Dendritic cell treated with granulocyte-macrophage colony-stimulating factor and Interleukin-4, amounts not matched to agents 40 ng/mL and 50 ng/mL, for 4 days (primary cell): ENCODE results near the gene GSTM2.
A peak's percentile ranks its signal among the peaks of the same experiment; 100 is the strongest.
"Not testable (repeated sequence)": the region's sequence is repeated elsewhere in the genome, so short reads cannot be mapped to it uniquely, and the experiment has no call there.

Source experiments
- H3K27ac Mint-ChIP-seq: one replicate; pipeline ENCODE4 v1.8.0; 2022; ENCODE audit warnings: mild to moderate bottlenecking, mixed read lengths
- H3K27me3 Mint-ChIP-seq: one replicate; pipeline ENCODE4 v1.8.0; 2022; ENCODE audit warnings: mild to moderate bottlenecking, mixed read lengths
- H3K36me3 Mint-ChIP-seq: one replicate; pipeline ENCODE4 v1.8.0; 2022; ENCODE audit warnings: low read depth, mixed read lengths
- H3K4me1 Mint-ChIP-seq: one replicate; pipeline ENCODE4 v1.8.0; 2022; ENCODE audit warnings: low read depth, mixed read lengths
- H3K4me3 Mint-ChIP-seq: one replicate; pipeline ENCODE4 v1.8.0; 2022; ENCODE audit warnings: mild to moderate bottlenecking, moderate library complexity, mixed read lengths
- H3K9me3 Mint-ChIP-seq: one replicate; pipeline ENCODE4 v1.8.0; 2022; ENCODE audit warnings: mixed read lengths
- intact Hi-C: fragments of 100-400 bp; cut with micrococcal nuclease; formaldehyde crosslinking; loops from one replicate; pipeline ENCODE4 v1.15.0; 2022

Gene GSTM2

GRCh38 chr1:109649491-109649914 lies 18.4 kb upstream of the GSTM2 start:
- Mint-ChIP-seq H3K4me3 (no peak overlapping the region), H3K9me3 (no peaks in the 10 kb centered on the region), H3K27ac (no peak overlapping the region), H3K27me3 (peaks cover 7% of the 10 kb centered on the region), H3K36me3 (no peaks in the 10 kb centered on the region), H3K4me1 (no peaks in the 10 kb centered on the region)
- intact Hi-C loops, result no loop called here

- Mint-ChIP-seq H3K27me3 (peaks cover 12% of the 10 kb centered on the region), H3K4me3 (no peak overlapping the region), H3K4me1 (peaks cover 9% of the 10 kb centered on the region), H3K27ac (no peak overlapping the region), H3K9me3 (no peaks in the 10 kb centered on the region), H3K36me3 (peaks cover 1% of the 10 kb centered on the region)
- intact Hi-C loops, result no loop called here
Observed at GRCh38 chr1:109650609-109651008, 17.2 kb upstream of the GSTM2 start.

- Mint-ChIP-seq H3K36me3 (peaks cover 12% of the 10 kb centered on the region), H3K4me3 (no peak overlapping the region), H3K9me3 (no peaks in the 10 kb centered on the region), H3K27ac (no peak overlapping the region), H3K4me1 (peaks cover 27% of the 10 kb centered on the region), H3K27me3 (peaks cover 12% of the 10 kb centered on the region)
- intact Hi-C loops, result no loop called here
Observed at GRCh38 chr1:109652402-109652801, 15.5 kb upstream of the GSTM2 start.

- Mint-ChIP-seq H3K27ac (no peak overlapping the region), H3K4me3 (no peak overlapping the region), H3K36me3 (peaks cover 14% of the 10 kb centered on the region), H3K27me3 (peaks cover 12% of the 10 kb centered on the region), H3K4me1 (peaks cover 35% of the 10 kb centered on the region), H3K9me3 (no peaks in the 10 kb centered on the region)
- intact Hi-C loops, result no loop called here
Observed at GRCh38 chr1:109653306-109653705, 14.6 kb upstream of the GSTM2 start.

- Mint-ChIP-seq H3K27ac (no peak overlapping the region), H3K9me3 (no peaks in the 10 kb centered on the region), H3K36me3 (peaks cover 27% of the 10 kb centered on the region), H3K27me3 (peaks cover 12% of the 10 kb centered on the region), H3K4me3 (no peak overlapping the region), H3K4me1 (peaks cover 47% of the 10 kb centered on the region)
- intact Hi-C loops, result no loop called here
Observed at GRCh38 chr1:109654519-109654918, 13.3 kb upstream of the GSTM2 start.

GRCh38 chr1:109655615-109656519 lies 12.0 kb upstream of the GSTM2 start, which contains the start of gene GSTM4:
TSS of gene GSTM4 (plus strand) at chr1:109656099. CDS start at chr1:109656390, 291 bp downstream.
- H3K27me3 Mint-ChIP-seq, result peaks cover 12% of the 10 kb centered on the region
- peaks cover 60% of the 10 kb centered on the region for H3K4me1 Mint-ChIP-seq
- peak within 1 kb of the TSS; percentile 93 for H3K4me3 Mint-ChIP-seq
- peaks cover 38% of the 10 kb centered on the region for H3K36me3 Mint-ChIP-seq
- no peaks in the 10 kb centered on the region for H3K9me3 Mint-ChIP-seq
- peak within 1 kb of the TSS; percentile 93 for H3K27ac Mint-ChIP-seq
- intact Hi-C loops, result no loop called here

- H3K4me1 Mint-ChIP-seq, result peaks cover 60% of the 10 kb centered on the region
- H3K4me3 Mint-ChIP-seq, result no peak overlapping the region
- no peaks in the 10 kb centered on the region for H3K9me3 Mint-ChIP-seq
- peaks cover 9% of the 10 kb centered on the region for H3K27me3 Mint-ChIP-seq
- intact Hi-C loops, result no loop called here
- peaks cover 53% of the 10 kb centered on the region for H3K36me3 Mint-ChIP-seq
- peak overlapping the region; percentile 93 for H3K27ac Mint-ChIP-seq
Observed at GRCh38 chr1:109657395-109657794, 10.5 kb upstream of the GSTM2 start.

GRCh38 chr1:109657970-109658369 lies 9.9 kb upstream of the GSTM2 start:
- no peak overlapping the region for H3K4me3 Mint-ChIP-seq

GRCh38 chr1:109658533-109659042 lies 9.3 kb upstream of the GSTM2 start:
- Mint-ChIP-seq H3K4me1 (peaks cover 60% of the 10 kb centered on the region), H3K9me3 (no peaks in the 10 kb centered on the region), H3K4me3 (peak overlapping the region; percentile 21), H3K27me3 (peaks cover 9% of the 10 kb centered on the region), H3K27ac (peak overlapping the region; percentile 66), H3K36me3 (peaks cover 60% of the 10 kb centered on the region)
- intact Hi-C loops, result no loop called here

More at GRCh38 chr1:109657970-109658369, 9.9 kb upstream of the GSTM2 start:
- Mint-ChIP-seq H3K27ac (peak overlapping the region; percentile 66), H3K4me1 (peaks cover 60% of the 10 kb centered on the region), H3K27me3 (peaks cover 9% of the 10 kb centered on the region), H3K9me3 (no peaks in the 10 kb centered on the region), H3K36me3 (peaks cover 59% of the 10 kb centered on the region)
- intact Hi-C loops, result no loop called here

GRCh38 chr1:109659145-109659544 lies 8.7 kb upstream of the GSTM2 start:
- Mint-ChIP-seq H3K4me1 (peaks cover 60% of the 10 kb centered on the region), H3K4me3 (no peak overlapping the region), H3K36me3 (peaks cover 60% of the 10 kb centered on the region), H3K9me3 (no peaks in the 10 kb centered on the region), H3K27ac (no peak overlapping the region), H3K27me3 (peaks cover 6% of the 10 kb centered on the region)
- intact Hi-C loops, result no loop called here

GRCh38 chr1:109659997-109660690 lies 7.7 kb upstream of the GSTM2 start:
- peak overlapping the region; percentile 67 for H3K27ac Mint-ChIP-seq
- H3K4me3 Mint-ChIP-seq, result no peak overlapping the region
- peaks cover 56% of the 10 kb centered on the region for H3K4me1 Mint-ChIP-seq
- intact Hi-C loops, result no loop called here
- no peaks in the 10 kb centered on the region for H3K9me3 Mint-ChIP-seq
- peaks cover 61% of the 10 kb centered on the region for H3K36me3 Mint-ChIP-seq
- peaks cover under 1% of the 10 kb centered on the region for H3K27me3 Mint-ChIP-seq

- intact Hi-C loops, H3K27me3 Mint-ChIP-seq, H3K27ac Mint-ChIP-seq, H3K9me3 Mint-ChIP-seq, H3K4me3 Mint-ChIP-seq: not testable (repeated sequence)
- Mint-ChIP-seq H3K36me3 (peaks cover 64% of the 10 kb centered on the region), H3K4me1 (peaks cover 50% of the 10 kb centered on the region)
Observed at GRCh38 chr1:109660691-109661026, 7.2 kb upstream of the GSTM2 start.

GRCh38 chr1:109661391-109661790 lies 6.5 kb upstream of the GSTM2 start:
- H3K9me3 Mint-ChIP-seq, result no peaks in the 10 kb centered on the region
- no peaks in the 10 kb centered on the region for H3K27me3 Mint-ChIP-seq

GRCh38 chr1:109664671-109665070 lies 3.2 kb upstream of the GSTM2 start:
- intact Hi-C loops, result no loop called here
- peaks cover 20% of the 10 kb centered on the region for H3K4me1 Mint-ChIP-seq
- no peaks in the 10 kb centered on the region for H3K27me3 Mint-ChIP-seq
- H3K9me3 Mint-ChIP-seq, result no peaks in the 10 kb centered on the region
- H3K36me3 Mint-ChIP-seq, result peaks cover 39% of the 10 kb centered on the region
- H3K4me3 Mint-ChIP-seq, result no peak overlapping the region
- no peak overlapping the region for H3K27ac Mint-ChIP-seq

More at GRCh38 chr1:109661391-109661790, 6.5 kb upstream of the GSTM2 start:
- no peak overlapping the region for H3K4me3 Mint-ChIP-seq
- intact Hi-C loops, result no loop called here
- H3K36me3 Mint-ChIP-seq, result peaks cover 58% of the 10 kb centered on the region
- H3K4me1 Mint-ChIP-seq, result peaks cover 43% of the 10 kb centered on the region
- H3K27ac Mint-ChIP-seq, result no peak overlapping the region
